GM23248 (cell line): ENCODE measurements around the gene SMIM24.
"Not testable (repeated sequence)": the region's sequence is repeated elsewhere in the genome, so short reads cannot be mapped to it uniquely, and the experiment has no call there.

Experiments
- EZH2 ChIP-seq: fragments of 200-600 bp; sonication (generic); IDR thresholded peaks from 2 replicates; pipeline ENCODE4 v1.6.1; 2018; ENCODE audit warnings: antibody characterized with exemption, mild to moderate bottlenecking; ENCODE audit not compliant: insufficient read depth, poor library complexity, severe bottlenecking
- EZH2phosphoT487 ChIP-seq: fragments of 200-600 bp; sonication (generic); IDR thresholded peaks from 2 replicates; pipeline ENCODE4 v1.6.1; 2018; ENCODE audit warnings: antibody characterized with exemption, moderate library complexity, mild to moderate bottlenecking, low read depth; ENCODE audit not compliant: insufficient read depth

GRCh38 chr19:3529299-3529698 is 49.0 kb upstream of the SMIM24 start:
- TF ChIP-seq EZH2, EZH2phosphoT487: not testable (repeated sequence)
